H9 (cell line): ENCODE data around the gene PRKACA. TPM values are rescaled to one million over a fixed set of nuclear protein-coding genes. Genes with fewer than 3 reads are reported as not detected.

Experiments used
- DNase-seq: peaks from one replicate; pipeline ENCODE4 v3.0.0-alpha.2; 2017
- H2AFZ ChIP-seq: one replicate; pipeline ENCODE4 v1.6.1; 2013; ENCODE audit warnings: mild to moderate bottlenecking, low read length, control low read depth, moderate library complexity
- H2AK5ac ChIP-seq: 2 replicates; pipeline ENCODE4 v1.6.1; 2013; ENCODE audit warnings: low read length, control low read depth, mixed read lengths; ENCODE audit not compliant: insufficient read length
- H2BK120ac ChIP-seq: one replicate; pipeline ENCODE4 v1.6.1; 2013; ENCODE audit warnings: low read depth, mild to moderate bottlenecking, low read length, control low read depth, inconsistent platforms; ENCODE audit not compliant: poor library complexity, severe bottlenecking
- H2BK12ac ChIP-seq: 2 replicates; pipeline ENCODE4 v1.6.1; 2013; ENCODE audit warnings: low read length, control low read depth, mixed read lengths, low read depth; ENCODE audit not compliant: insufficient read length
- H2BK15ac ChIP-seq: 2 replicates; pipeline ENCODE4 v1.6.1; 2013; ENCODE audit warnings: low read depth, low read length, control low read depth
- H2BK20ac ChIP-seq: one replicate; pipeline ENCODE4 v1.6.1; 2013; ENCODE audit warnings: low read depth, mild to moderate bottlenecking, low read length, control low read depth, inconsistent platforms; ENCODE audit not compliant: poor library complexity, severe bottlenecking
- H2BK5ac ChIP-seq: 2 replicates; pipeline ENCODE4 v1.6.1; 2013; ENCODE audit warnings: low read length, control low read depth, mixed read lengths; ENCODE audit not compliant: insufficient read length
- H3K14ac ChIP-seq: 2 replicates; pipeline ENCODE4 v1.6.1; 2013; ENCODE audit warnings: low read length, control low read depth; ENCODE audit not compliant: insufficient read depth
- H3K18ac ChIP-seq: 2 replicates; pipeline ENCODE4 v1.6.1; 2013; ENCODE audit warnings: low read depth, mild to moderate bottlenecking, mixed read lengths, low read length, control low read depth; ENCODE audit not compliant: insufficient read length
- H3K23ac ChIP-seq: 2 replicates; pipeline ENCODE4 v1.6.1; 2013; ENCODE audit warnings: low read length, control low read depth, mixed read lengths, low read depth; ENCODE audit not compliant: insufficient read length
- H3K23me2 ChIP-seq: 2 replicates; pipeline ENCODE4 v1.6.1; 2013; ENCODE audit warnings: low read depth, mild to moderate bottlenecking, mixed read lengths, low read length, control low read depth; ENCODE audit not compliant: insufficient read length, poor library complexity, severe bottlenecking
- H3K27ac ChIP-seq: 2 replicates; pipeline ENCODE4 v1.5.1; 2013; ENCODE audit warnings: low read length, control low read depth, mixed read lengths, low read depth; ENCODE audit not compliant: insufficient read length
- H3K27me3 ChIP-seq: 2 replicates; pipeline ENCODE4 v1.6.1; 2013; ENCODE audit warnings: low read length, control low read depth, inconsistent platforms; ENCODE audit not compliant: insufficient read depth
- H3K4ac ChIP-seq: 2 replicates; pipeline ENCODE4 v1.6.1; 2013; ENCODE audit warnings: low read depth, mild to moderate bottlenecking, control low read depth, inconsistent platforms, low read length, moderate library complexity
- H3K4me1 ChIP-seq: 2 replicates; pipeline ENCODE4 v1.6.1; 2013; ENCODE audit warnings: low read length, control low read depth, inconsistent platforms; ENCODE audit not compliant: insufficient read depth
- H3K4me2 ChIP-seq: 2 replicates; pipeline ENCODE4 v1.6.1; 2013; ENCODE audit warnings: low read length, control low read depth, mixed read lengths; ENCODE audit not compliant: insufficient read length, insufficient read depth
- H3K56ac ChIP-seq: 2 replicates; pipeline ENCODE4 v1.6.1; 2013; ENCODE audit warnings: low read depth, mild to moderate bottlenecking, mixed read lengths, low read length, control low read depth; ENCODE audit not compliant: insufficient read length
- H3K79me1 ChIP-seq: 2 replicates; pipeline ENCODE4 v1.6.1; 2013; ENCODE audit warnings: low read depth, mild to moderate bottlenecking, moderate library complexity, low read length, control low read depth, inconsistent platforms; ENCODE audit not compliant: insufficient read depth, poor library complexity, severe bottlenecking
- H3K79me2 ChIP-seq: 2 replicates; pipeline ENCODE4 v1.6.1; 2013; ENCODE audit warnings: low read length, control low read depth, inconsistent platforms; ENCODE audit not compliant: insufficient read depth
- H3K9ac ChIP-seq: 2 replicates; pipeline ENCODE4 v1.6.1; 2013; ENCODE audit warnings: low read length, control low read depth, mixed read lengths; ENCODE audit not compliant: insufficient read length; ENCODE audit errors: extremely low read depth
- H3K9me3 ChIP-seq: one replicate; pipeline ENCODE4 v1.6.1; 2013; ENCODE audit warnings: low read depth, low read length, inconsistent platforms; ENCODE audit not compliant: control insufficient read depth
- H3T11ph ChIP-seq: one replicate; pipeline ENCODE4 v1.6.1; 2013; ENCODE audit warnings: mild to moderate bottlenecking, low read length, control low read depth, inconsistent platforms
- H4K20me1 ChIP-seq: one replicate; pipeline ENCODE4 v1.6.1; 2013; ENCODE audit not compliant: control insufficient read depth, insufficient read length, insufficient read depth
- H4K5ac ChIP-seq: 2 replicates; pipeline ENCODE4 v1.6.1; 2013; ENCODE audit warnings: low read depth, mild to moderate bottlenecking, mixed read lengths, low read length, control low read depth; ENCODE audit not compliant: insufficient read length
- H4K8ac ChIP-seq: replicated peaks from 2 replicates; pipeline ENCODE4 v1.6.1; 2013; ENCODE audit warnings: low read length, control low read depth, mixed read lengths, low read depth; ENCODE audit not compliant: insufficient read length
- H4K91ac ChIP-seq: 2 replicates; pipeline ENCODE4 v1.6.1; 2013; ENCODE audit warnings: low read depth, mild to moderate bottlenecking, moderate library complexity, mixed read lengths, low read length, control low read depth; ENCODE audit not compliant: insufficient read length
- H3K27ac Mint-ChIP-seq, 3 experiments: 2 replicates in 2 of 3; 3 replicates in 1 of 3; pipeline ENCODE4 v1.8.0; 2020 to 2021; ENCODE audit warnings: mixed read lengths in 3 of 3, mild to moderate bottlenecking in 1 of 3, moderate library complexity in 1 of 3
- H3K27me3 Mint-ChIP-seq: 2 replicates; pipeline ENCODE4 v1.8.0; 2021; ENCODE audit warnings: low read depth, mild to moderate bottlenecking, moderate library complexity, mixed read lengths
- H3K36me3 Mint-ChIP-seq, 3 experiments: 2 replicates in 2 of 3; 3 replicates in 1 of 3; pipeline ENCODE4 v1.8.0; 2020 to 2021; ENCODE audit warnings: low read depth in 3 of 3, mixed read lengths in 3 of 3; ENCODE audit not compliant: insufficient read depth in 1 of 3
- H3K4me1 Mint-ChIP-seq, 2 experiments: 2 replicates each; pipeline ENCODE4 v1.8.0; 2020; ENCODE audit warnings: mixed read lengths in 2 of 2
- H3K4me3 Mint-ChIP-seq, 2 experiments: 2 replicates in 1 of 2; 3 replicates in 1 of 2; pipeline ENCODE4 v1.8.0; 2020 to 2021; ENCODE audit warnings: mild to moderate bottlenecking in 2 of 2, mixed read lengths in 2 of 2, moderate library complexity in 1 of 2
- H3K9me3 Mint-ChIP-seq, 2 experiments: 2 replicates in 1 of 2; 3 replicates in 1 of 2; pipeline ENCODE4 v1.8.0; 2020; ENCODE audit warnings: mild to moderate bottlenecking in 2 of 2, mixed read lengths in 2 of 2, moderate library complexity in 1 of 2
- CTCF ChIP-seq: fragments of 200-600 bp; sonication (generic); conservative IDR thresholded peaks from 3 replicates; pipeline ENCODE4 v1.8.0; 2021; ENCODE audit warnings: antibody characterized with exemption, mild to moderate bottlenecking
- WGBS: extraction: QIAGEN DNeasy Blood & Tissue Kit; methylation state at CpG from one replicate; pipeline ENCODE4 v1.1.7; 2013; ENCODE audit warnings: missing lambda C conversion rate, low lambda C conversion rate, mixed read lengths; ENCODE audit not compliant: insufficient read length; ENCODE audit errors: extremely low coverage; 5-methylcytosine and 5-hydroxymethylcytosine counted together
- total RNA-seq: library from RNA; stranded (reverse); gene quantifications from 2 replicates; pipeline ENCODE4 v1.2.1, GENCODE V29; 2021

The PRKACA gene
- total RNA-seq, 1 experiment from 2014 or later = 51.8 TPM

GRCh38 chr19:14164082-14164481 lies 46.5 kb upstream of the PRKACA start:
- Histone ChIP-seq H3K4ac (no peak overlapping the region), H3K4me1 (no peaks in the 10 kb centered on the region), H3K4me2 (no peak overlapping the region), H3K14ac (no peak overlapping the region), H4K8ac (no peak overlapping the region), H2BK20ac (no peak overlapping the region), H2BK120ac (no peak overlapping the region), H2BK15ac (no peak overlapping the region), H3K9ac (no peak overlapping the region), H2BK12ac (no peak overlapping the region), H4K20me1 (no peaks in the 10 kb centered on the region), H3K23me2 (no peaks in the 10 kb centered on the region), H3K23ac (no peak overlapping the region), H2AFZ (no peak overlapping the region), H3K79me2 (no peaks in the 10 kb centered on the region), H3T11ph (no peak overlapping the region), H4K91ac (no peak overlapping the region), H3K9me3 (no peaks in the 10 kb centered on the region), H4K5ac (no peak overlapping the region), H3K27me3 (no peaks in the 10 kb centered on the region), H3K27ac (no peak overlapping the region), H3K79me1 (no peaks in the 10 kb centered on the region), H2BK5ac (no peak overlapping the region), H2AK5ac (no peak overlapping the region), H3K56ac (no peak overlapping the region), H3K18ac (no peak overlapping the region)
- no peaks in the 10 kb centered on the region for H3K9me3 Mint-ChIP-seq
- 0 out of 7 replicates have a peak overlapping the region, but pooled peaks of 2 of the 3 experiments have one; percentile 41 to 44 for H3K27ac Mint-ChIP-seq
- no peak for DNase-seq
- H3K4me3 Mint-ChIP-seq = no peak overlapping the region
- TF ChIP-seq CTCF = no peak
- H3K4me1 Mint-ChIP-seq = peaks cover 0 to 32% of the 10 kb centered on the region in 2 experiments; a peak in 3 of 4 replicates
- peaks cover 17 to 48% (median 39%) of the 10 kb centered on the region in 3 experiments; a peak in 6 of 7 replicates for H3K36me3 Mint-ChIP-seq
- no peaks in the 10 kb centered on the region for H3K27me3 Mint-ChIP-seq
- whole genome bisulfite sequencing = no CpG with 5 or more reads among the region's 11 CpGs
